Body of pancreas (tissue), 4 donors: ENCODE results near the gene CNP. TPM values are rescaled to one million over a fixed set of nuclear protein-coding genes. Genes with fewer than 3 reads are reported as not detected.

Experiments used
- ATAC-seq: fragments of 150-250 bp; one replicate; pipeline ENCODE4 v1.9.1; 2016
- DNase-seq, 4 donors: peaks; one replicate each; pipeline ENCODE4 v3.0.0-alpha.2; 2019
- H3K27ac ChIP-seq, 4 donors: fragments of 200-600 bp; sonication (generic); 1 replicate in 3 of 4; 2 replicates in 1 of 4; pipeline versions ENCODE4 v1.5.1 to v1.6.1; 2016 to 2019; ENCODE audit warnings: mild to moderate bottlenecking in 1 of 4, mixed read lengths in 1 of 4, moderate library complexity in 1 of 4
- H3K27me3 ChIP-seq, 2 donors: fragments of 200-600 bp; sonication (generic); one replicate each; pipeline ENCODE4 v1.6.0; 2016; ENCODE audit warnings: mild to moderate bottlenecking in 1 of 2
- H3K36me3 ChIP-seq, 2 donors: fragments of 200-600 bp; sonication (generic); replicated peaks in 1 of 2; 2 replicates each; pipeline ENCODE4 v1.5.1; 2016; ENCODE audit warnings: low read depth in 2 of 2; ENCODE audit not compliant: insufficient read depth in 1 of 2
- H3K4me1 ChIP-seq: fragments of 200-600 bp; sonication (generic); one replicate; pipeline ENCODE4 v1.6.0; 2016
- H3K4me3 ChIP-seq, 2 donors: fragments of 200-600 bp; sonication (generic); 1 replicate in 1 of 2; 2 replicates in 1 of 2; pipeline ENCODE4 v1.5.1; 2016 to 2019
- H3K9me3 ChIP-seq, 3 donors: fragments of 200-600 bp; sonication (generic); 1 replicate in 2 of 3; 2 replicates in 1 of 3; pipeline ENCODE4 v1.5.1; 2016
- POLR2A ChIP-seq, 3 donors: fragments of 450-650 bp; IDR thresholded peaks; one replicate each; pipeline ENCODE4 v1.6.1; 2016; ENCODE audit warnings: antibody characterized with exemption in 3 of 3, mild to moderate bottlenecking in 2 of 3
- WGBS, 2 donors: methylation state at CpG; one replicate each; pipeline ENCODE4 v1.1.5; 2017; 5-methylcytosine and 5-hydroxymethylcytosine counted together
- intact Hi-C: fragments of 100-400 bp; cut with DNase I; formaldehyde crosslinking; loops from one replicate; pipeline ENCODE4 v1.15.1; 2023
- total RNA-seq, 2 donors: library from RNA; depleted of rRNA; stranded (reverse); fragments of >200 nt; gene quantifications; one replicate each; pipeline ENCODE4 v1.1.0, GENCODE V29; 2016
- TF ChIP-seq, protein P1 (sequence below), 7 experiments: fragments of 450-650 bp in 4 of 7; fragments of 200-600 bp in 3 of 7; sonication (generic) in 3 of 7; IDR thresholded peaks; one replicate each; pipeline ENCODE4 v1.5.1; 2016 to 2019; ENCODE audit warnings: antibody characterized with exemption in 7 of 7

Gene CNP
- total RNA-seq, 2 donors from 2014 or later: 36.3 to 70.2 TPM

DNA sequence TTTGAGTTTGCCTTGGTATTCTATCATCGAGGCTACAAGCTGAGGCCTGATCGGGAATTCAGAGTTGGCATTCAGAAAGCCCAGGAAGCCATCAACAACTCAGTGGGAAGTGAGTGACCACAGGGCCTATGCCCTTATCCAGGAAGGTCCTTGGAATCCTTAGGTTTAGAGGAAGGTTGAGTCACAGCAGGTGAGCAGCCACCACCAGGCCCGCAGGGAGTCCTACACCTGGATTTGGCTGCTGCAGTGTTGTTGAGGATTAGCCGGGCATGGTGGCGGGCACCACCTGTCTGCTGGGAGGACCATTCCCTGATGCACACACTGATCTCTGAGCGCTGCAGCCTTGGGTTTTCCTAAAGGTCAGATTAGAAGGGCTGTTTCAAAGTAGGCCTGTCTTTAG lies 31.0 kb upstream of the CNP start:
- Histone ChIP-seq H3K9me3 (no peaks in the 10 kb centered on the region), H3K4me1 (peaks cover 22% of the 10 kb centered on the region), H3K36me3 (no peaks in the 10 kb centered on the region), H3K27me3 (no peaks in the 10 kb centered on the region), H3K27ac (no peak overlapping the region), H3K4me3 (no peak overlapping the region)
- DNase-seq (no peak), ATAC-seq (no peak)
- intact Hi-C loops: no loop called here
- TF ChIP-seq, protein P1, sequence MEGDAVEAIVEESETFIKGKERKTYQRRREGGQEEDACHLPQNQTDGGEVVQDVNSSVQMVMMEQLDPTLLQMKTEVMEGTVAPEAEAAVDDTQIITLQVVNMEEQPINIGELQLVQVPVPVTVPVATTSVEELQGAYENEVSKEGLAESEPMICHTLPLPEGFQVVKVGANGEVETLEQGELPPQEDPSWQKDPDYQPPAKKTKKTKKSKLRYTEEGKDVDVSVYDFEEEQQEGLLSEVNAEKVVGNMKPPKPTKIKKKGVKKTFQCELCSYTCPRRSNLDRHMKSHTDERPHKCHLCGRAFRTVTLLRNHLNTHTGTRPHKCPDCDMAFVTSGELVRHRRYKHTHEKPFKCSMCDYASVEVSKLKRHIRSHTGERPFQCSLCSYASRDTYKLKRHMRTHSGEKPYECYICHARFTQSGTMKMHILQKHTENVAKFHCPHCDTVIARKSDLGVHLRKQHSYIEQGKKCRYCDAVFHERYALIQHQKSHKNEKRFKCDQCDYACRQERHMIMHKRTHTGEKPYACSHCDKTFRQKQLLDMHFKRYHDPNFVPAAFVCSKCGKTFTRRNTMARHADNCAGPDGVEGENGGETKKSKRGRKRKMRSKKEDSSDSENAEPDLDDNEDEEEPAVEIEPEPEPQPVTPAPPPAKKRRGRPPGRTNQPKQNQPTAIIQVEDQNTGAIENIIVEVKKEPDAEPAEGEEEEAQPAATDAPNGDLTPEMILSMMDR (IDR thresholded peaks at IDR 0.05): no peak
- WGBS, 2 donors: 92 to 95% methylated on average over 6 of the region's 6 CpGs

DNA sequence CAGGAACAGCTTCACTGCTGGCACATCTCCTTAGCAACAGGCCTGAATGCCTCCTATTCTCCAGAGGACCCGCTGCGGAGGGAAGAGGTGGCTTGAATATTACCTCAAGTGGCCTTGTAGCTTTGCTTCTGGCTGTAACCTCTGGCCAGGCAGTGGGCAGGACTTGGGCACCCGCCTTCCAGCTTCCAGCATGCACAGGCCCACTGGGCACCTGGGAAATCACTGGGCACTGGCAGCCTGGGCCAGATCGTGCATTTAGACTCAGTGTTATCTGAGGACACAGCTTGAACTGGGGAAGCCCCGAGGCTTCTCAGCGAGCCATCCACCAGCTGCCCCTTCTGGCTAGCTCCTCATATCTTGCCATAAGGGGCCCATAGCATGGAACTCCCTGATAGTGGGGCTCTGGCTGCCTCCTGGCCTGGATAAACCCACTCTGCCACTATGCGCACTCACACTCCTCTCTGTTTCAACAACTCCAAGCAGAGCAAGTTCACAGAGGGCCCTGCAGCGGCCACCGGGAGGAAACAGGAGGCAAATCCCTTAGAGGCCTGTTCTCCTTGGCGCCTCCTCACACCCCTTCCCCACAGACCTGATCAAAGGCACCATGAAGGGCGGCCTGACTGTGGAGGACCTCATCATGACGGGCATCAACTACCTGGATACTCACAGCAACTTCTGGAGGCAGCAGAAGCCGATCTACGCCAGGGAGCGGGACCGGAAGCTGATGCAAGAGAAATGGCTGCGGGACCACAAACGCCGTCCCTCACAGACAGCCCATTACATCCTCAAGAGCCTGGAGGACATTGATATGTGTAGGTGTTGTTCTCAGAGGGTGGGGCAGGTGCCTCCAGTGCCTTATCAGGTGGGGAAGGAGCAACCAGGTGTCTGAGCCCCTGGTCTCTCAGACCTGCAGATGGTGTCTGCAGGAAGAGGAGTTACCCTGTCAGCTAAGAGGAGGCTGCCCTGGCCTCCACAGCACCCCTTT lies 28.3 kb upstream of the CNP start:
- H3K4me3 ChIP-seq: no peak overlapping the region
- peaks cover 22% of the 10 kb centered on the region for H3K4me1 ChIP-seq
- intact Hi-C loops: no loop called here
- H3K27ac ChIP-seq: peak overlapping the region in 3 of 4 donors; percentile 63 to 78 (median 70)
- ATAC-seq: peak; percentile 90
- TF ChIP-seq POLR2A (IDR thresholded peaks at IDR 0.05): no peak
- TF ChIP-seq, protein P1 (IDR thresholded peaks at IDR 0.05): no peak
- H3K9me3 ChIP-seq: no peaks in the 10 kb centered on the region
- no peaks in the 10 kb centered on the region for H3K36me3 ChIP-seq
- H3K27me3 ChIP-seq: no peaks in the 10 kb centered on the region
- 60 to 77% methylated on average over 10 to 19 of the region's 19 CpGs for whole genome bisulfite sequencing, 2 donors
- peak; percentile 76 to 87 (median 83) for DNase-seq

DNA sequence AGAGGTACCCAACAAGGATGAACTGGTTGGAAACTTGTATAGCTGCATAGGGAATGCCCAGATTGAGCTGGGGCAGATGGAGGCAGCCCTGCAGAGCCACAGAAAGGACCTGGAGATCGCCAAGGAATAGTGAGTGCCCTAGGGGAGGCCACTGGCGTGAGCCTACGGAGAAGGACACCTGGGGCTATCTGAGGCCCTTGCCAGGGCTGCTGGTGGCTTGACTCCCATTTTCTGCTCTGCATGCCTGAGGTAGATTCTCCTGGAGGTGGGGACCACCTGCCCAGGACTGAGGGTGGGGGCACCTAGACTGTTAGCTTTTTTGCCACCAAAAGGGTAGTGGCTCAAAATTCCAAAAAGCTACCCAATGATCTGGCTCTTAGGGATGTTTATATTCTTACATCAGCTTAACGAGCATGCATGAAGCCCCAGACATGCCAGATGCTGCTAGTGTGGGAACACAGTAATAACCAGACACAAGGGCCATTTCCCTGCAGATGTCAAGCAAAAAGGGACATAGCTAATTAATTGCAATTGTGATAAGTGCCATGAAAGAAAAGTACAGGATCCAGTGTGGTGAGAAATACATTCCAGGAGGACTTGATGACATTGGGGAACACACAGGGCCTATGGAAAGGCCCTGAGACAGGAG lies 27.4 kb upstream of the CNP start:
- ATAC-seq (no peak), DNase-seq (no peak)
- Histone ChIP-seq H3K27me3 (no peaks in the 10 kb centered on the region), H3K36me3 (no peaks in the 10 kb centered on the region), H3K9me3 (no peaks in the 10 kb centered on the region), H3K4me1 (peaks cover 22% of the 10 kb centered on the region), H3K27ac (peak overlapping the region in 3 of 4 donors; percentile 63 to 78 (median 70)), H3K4me3 (no peak overlapping the region)
- WGBS, 2 donors: 82 to 90% methylated on average over 1 to 4 of the region's 4 CpGs
- TF ChIP-seq POLR2A (IDR thresholded peaks at IDR 0.05): no peak
- intact Hi-C loops: no loop called here

DNA sequence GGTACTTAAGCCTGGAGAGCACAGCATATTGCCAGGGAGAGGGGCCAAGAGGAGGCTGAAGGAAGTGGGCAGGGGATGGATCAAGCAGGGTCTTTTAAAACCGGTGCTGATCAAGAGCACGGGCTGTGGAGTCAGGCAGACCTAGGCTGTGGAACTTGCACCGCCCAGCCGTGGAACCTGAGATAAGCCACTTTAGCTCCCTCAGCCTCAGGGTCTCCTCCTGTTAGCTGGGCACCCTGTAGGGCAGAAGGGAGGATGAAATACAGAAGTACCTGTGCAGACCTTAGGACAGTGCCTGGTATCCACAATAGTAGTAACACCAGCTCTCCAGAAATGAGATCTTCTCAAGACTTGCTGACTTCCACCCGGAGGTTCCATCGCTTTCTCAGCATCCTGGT lies 26.9 kb upstream of the CNP start:
- no peaks in the 10 kb centered on the region for H3K27me3 ChIP-seq
- H3K4me1 ChIP-seq: peaks cover 26% of the 10 kb centered on the region
- no peaks in the 10 kb centered on the region for H3K36me3 ChIP-seq
- no peaks in the 10 kb centered on the region for H3K9me3 ChIP-seq
- no peak overlapping the region for H3K4me3 ChIP-seq
- no peak for TF ChIP-seq POLR2A (IDR thresholded peaks at IDR 0.05)
- TF ChIP-seq, protein P1 (IDR thresholded peaks at IDR 0.05): no peak
- intact Hi-C loops: no loop called here
- WGBS, 2 donors: 87 to 88% methylated on average over 3 to 6 of the region's 6 CpGs
- DNase-seq: no peak
- ATAC-seq: no peak
- H3K27ac ChIP-seq: no peak overlapping the region

DNA sequence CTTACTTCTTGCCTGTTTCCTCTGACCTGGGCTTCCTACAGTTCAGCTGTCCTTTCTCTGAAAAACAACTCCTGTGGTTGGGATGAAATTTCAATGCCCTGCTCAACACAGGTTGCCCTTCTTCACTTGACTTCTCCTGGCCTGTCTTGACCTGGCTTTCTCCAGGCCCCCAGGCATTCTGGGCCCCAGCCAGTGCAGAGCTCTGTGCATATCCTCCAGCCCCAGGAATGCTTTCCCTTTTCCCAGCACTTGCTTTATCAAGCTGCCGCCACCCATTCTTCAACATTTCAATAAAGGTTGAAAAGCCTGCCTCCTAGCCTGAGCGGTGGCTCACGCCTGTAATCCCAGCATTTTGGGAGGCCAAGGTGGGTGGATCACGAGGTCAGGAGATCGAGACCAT lies 25.4 kb upstream of the CNP start:
- Histone ChIP-seq H3K4me1 (peaks cover 29% of the 10 kb centered on the region), H3K27ac (no peak overlapping the region), H3K4me3 (no peak overlapping the region), H3K27me3 (no peaks in the 10 kb centered on the region), H3K36me3 (no peaks in the 10 kb centered on the region), H3K9me3 (no peaks in the 10 kb centered on the region)
- intact Hi-C loops: no loop called here
- 86 to 93% methylated on average over 5 of the region's 5 CpGs for WGBS, 2 donors
- no peak for TF ChIP-seq POLR2A (IDR thresholded peaks at IDR 0.05)
- TF ChIP-seq, protein P1 (IDR thresholded peaks at IDR 0.05): no peak
- ATAC-seq: no peak
- no peak for DNase-seq
